Uterus (tissue), 4 donors: ENCODE results near the gene CD48. TPM values are rescaled to one million over a fixed set of nuclear protein-coding genes. Genes with fewer than 3 reads are reported as not detected.
"Not testable (repeated sequence)": the region's sequence is repeated elsewhere in the genome, so short reads cannot be mapped to it uniquely, and the experiment has no call there.

Experiments used
- DNase-seq, 2 donors: peaks; one replicate each; pipeline ENCODE4 v3.0.0-alpha.2; 2019 to 2020
- H3K27ac ChIP-seq, 2 donors: fragments of 200-600 bp; sonication (generic); 1 replicate in 1 of 2; 2 replicates in 1 of 2; pipeline ENCODE4 v1.5.1; 2016 to 2018
- H3K27me3 ChIP-seq, 2 donors: fragments of 200-600 bp; sonication (generic); one replicate each; pipeline ENCODE4 v1.5.1; 2018 to 2019; ENCODE audit warnings: control low read depth in 1 of 2
- H3K36me3 ChIP-seq, 2 donors: fragments of 200-600 bp; sonication (generic); one replicate each; pipeline ENCODE4 v1.5.1; 2019; ENCODE audit warnings: control low read depth in 1 of 2
- H3K4me1 ChIP-seq, 2 donors: fragments of 200-600 bp; sonication (generic); one replicate each; pipeline ENCODE4 v1.5.1; 2018 to 2019; ENCODE audit warnings: control low read depth in 1 of 2
- H3K4me3 ChIP-seq, 2 donors: fragments of 200-600 bp; sonication (generic); 1 replicate in 1 of 2; 2 replicates in 1 of 2; pipeline ENCODE4 v1.5.1; 2018 to 2019; ENCODE audit warnings: mild to moderate bottlenecking in 1 of 2
- H3K9me3 ChIP-seq, 2 donors: fragments of 200-600 bp; sonication (generic); one replicate each; pipeline ENCODE4 v1.5.1; 2019; ENCODE audit warnings: control low read depth in 1 of 2
- POLR2A ChIP-seq, 2 donors: fragments of 450-650 bp; IDR thresholded peaks; one replicate each; pipeline ENCODE4 v1.6.1; 2016; ENCODE audit warnings: antibody characterized with exemption in 2 of 2, mild to moderate bottlenecking in 1 of 2, moderate library complexity in 1 of 2
- intact Hi-C: fragments of 100-400 bp; cut with DNase I; formaldehyde crosslinking; loops from one replicate; pipeline ENCODE4 v1.15.1; 2023; ENCODE audit warnings: low total_unique reads
- total RNA-seq, 4 donors: library from RNA; depleted of rRNA in 3 of 4; stranded (reverse); fragments of >200 nt in 3 of 4; gene quantifications; one replicate each; pipeline versions ENCODE4 v1.1.0 to v1.2.4, GENCODE V29; 2014 to 2023
- TF ChIP-seq, protein P1 (sequence below), 4 experiments: fragments of 200-600 bp in 2 of 4; fragments of 450-650 bp in 2 of 4; sonication (generic) in 2 of 4; IDR thresholded peaks; one replicate each; pipeline ENCODE4 v1.5.1; 2016 to 2019; ENCODE audit warnings: antibody characterized with exemption in 4 of 4, mild to moderate bottlenecking in 2 of 4, moderate library complexity in 1 of 4
- donor health status: DM: yes; HTN: yes; CAD: no.

Gene CD48
- total RNA-seq, 4 donors from 2014 or later, result 0.51 to 10.0 (median 2.6) TPM

DNA sequence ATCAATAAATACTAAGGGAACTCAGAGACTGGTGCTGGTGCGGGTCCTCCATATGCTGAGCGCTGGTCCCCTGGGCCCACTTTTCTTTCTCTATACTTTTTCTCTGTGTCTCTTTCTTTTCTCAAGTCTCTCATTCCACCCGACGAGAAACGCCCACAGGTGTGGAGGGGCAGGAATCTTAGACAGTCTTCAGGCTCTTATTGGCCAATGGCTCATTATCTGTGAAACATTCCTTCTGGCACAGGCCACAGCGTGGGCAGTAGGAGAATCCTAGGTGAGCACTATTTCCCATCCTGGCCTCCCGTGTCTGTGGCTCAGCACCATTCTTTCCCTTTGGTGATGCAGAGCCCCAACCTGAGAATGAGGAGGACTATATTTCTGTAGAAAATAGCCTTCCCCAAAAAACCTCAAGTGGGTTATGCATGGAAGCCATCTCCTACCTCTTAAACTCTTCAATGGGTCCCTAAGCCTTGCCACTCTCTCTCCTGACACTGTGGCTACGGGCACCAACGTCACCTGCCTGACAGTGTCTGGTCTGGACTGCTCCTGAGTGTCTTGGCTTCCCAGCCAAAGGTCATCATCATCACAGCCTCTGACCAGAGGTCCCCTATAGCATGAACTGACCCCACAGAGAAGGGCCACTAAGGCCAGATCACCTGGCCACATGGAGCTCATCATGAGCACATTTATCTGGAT lies 58.5 kb downstream of the CD48 start:
- no peak overlapping the region for H3K4me3 ChIP-seq
- TF ChIP-seq, protein P1, sequence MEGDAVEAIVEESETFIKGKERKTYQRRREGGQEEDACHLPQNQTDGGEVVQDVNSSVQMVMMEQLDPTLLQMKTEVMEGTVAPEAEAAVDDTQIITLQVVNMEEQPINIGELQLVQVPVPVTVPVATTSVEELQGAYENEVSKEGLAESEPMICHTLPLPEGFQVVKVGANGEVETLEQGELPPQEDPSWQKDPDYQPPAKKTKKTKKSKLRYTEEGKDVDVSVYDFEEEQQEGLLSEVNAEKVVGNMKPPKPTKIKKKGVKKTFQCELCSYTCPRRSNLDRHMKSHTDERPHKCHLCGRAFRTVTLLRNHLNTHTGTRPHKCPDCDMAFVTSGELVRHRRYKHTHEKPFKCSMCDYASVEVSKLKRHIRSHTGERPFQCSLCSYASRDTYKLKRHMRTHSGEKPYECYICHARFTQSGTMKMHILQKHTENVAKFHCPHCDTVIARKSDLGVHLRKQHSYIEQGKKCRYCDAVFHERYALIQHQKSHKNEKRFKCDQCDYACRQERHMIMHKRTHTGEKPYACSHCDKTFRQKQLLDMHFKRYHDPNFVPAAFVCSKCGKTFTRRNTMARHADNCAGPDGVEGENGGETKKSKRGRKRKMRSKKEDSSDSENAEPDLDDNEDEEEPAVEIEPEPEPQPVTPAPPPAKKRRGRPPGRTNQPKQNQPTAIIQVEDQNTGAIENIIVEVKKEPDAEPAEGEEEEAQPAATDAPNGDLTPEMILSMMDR (IDR thresholded peaks at IDR 0.05), result no peak
- TF ChIP-seq POLR2A (IDR thresholded peaks at IDR 0.05), result no peak
- H3K27me3 ChIP-seq, result no peaks in the 10 kb centered on the region
- H3K27ac ChIP-seq, result no peak overlapping the region
- no peaks in the 10 kb centered on the region for H3K36me3 ChIP-seq
- no peaks in the 10 kb centered on the region for H3K4me1 ChIP-seq
- H3K9me3 ChIP-seq, result no peaks in the 10 kb centered on the region
- intact Hi-C loops, result no loop called here
- no peak for DNase-seq

DNA sequence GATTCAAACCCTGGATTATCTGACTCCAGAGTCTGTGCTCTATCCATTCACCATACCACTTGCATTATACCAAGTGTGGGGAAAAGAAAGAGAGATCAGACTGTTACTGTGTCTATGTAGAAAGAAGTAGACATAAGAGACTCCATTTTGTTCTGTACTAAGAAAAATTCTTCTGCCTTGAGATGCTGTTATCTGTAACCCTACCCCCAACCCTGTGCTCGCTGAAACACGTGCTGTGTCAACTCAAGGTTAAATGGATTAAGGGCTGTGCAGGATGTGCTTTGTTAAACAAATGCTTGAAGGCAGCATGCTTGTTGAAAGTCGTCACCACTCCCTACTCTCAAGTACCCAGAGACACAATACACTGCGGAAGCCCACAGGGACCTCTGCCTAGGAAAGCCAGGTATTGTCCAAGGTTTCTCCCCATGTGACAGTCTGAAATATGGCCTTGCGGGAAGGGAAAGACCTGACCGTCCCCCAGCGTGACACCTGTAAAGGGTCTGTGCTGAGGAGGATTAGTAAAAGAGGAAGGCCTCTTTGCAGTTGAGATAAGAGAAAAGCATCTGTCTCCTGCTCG lies 59.5 kb downstream of the CD48 start:
- H3K4me3 ChIP-seq, intact Hi-C loops, DNase-seq, H3K27me3 ChIP-seq, H3K9me3 ChIP-seq, H3K27ac ChIP-seq, H3K36me3 ChIP-seq, H3K4me1 ChIP-seq: not testable (repeated sequence)

DNA sequence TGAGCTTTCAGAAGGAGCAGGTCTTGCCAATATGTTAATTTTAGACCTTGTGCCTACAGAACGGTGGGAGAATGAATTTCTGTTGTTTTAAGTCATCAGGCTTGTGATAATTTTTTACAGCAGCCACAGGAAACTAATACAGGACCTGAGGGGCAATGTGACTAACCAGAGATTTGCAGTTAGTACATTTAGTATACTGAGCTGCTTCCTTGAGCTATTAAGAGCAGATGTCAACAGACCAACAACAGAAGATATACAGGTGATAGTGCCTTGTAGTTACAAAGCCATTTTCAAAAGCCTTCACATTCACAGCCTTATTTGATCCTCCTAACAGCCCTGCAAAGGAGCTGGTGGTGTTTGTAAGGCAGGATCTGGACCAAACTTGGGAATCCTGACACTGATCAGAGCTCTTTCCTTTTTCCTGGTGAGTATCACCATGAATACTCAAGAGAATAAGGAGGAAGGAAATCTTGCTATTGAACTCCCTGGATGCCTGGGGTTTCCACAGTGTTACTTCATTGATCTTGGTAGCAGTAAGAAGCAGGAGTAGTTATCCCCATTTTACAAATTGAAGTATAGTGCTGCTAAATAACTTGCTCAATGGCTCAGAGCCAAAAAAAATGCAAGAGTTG lies 60.1 kb downstream of the CD48 start:
- no peak overlapping the region for H3K27ac ChIP-seq
- no peaks in the 10 kb centered on the region for H3K36me3 ChIP-seq
- TF ChIP-seq POLR2A (IDR thresholded peaks at IDR 0.05), result no peak
- TF ChIP-seq, protein P1 (IDR thresholded peaks at IDR 0.05), result no peak
- H3K4me1 ChIP-seq, result no peaks in the 10 kb centered on the region
- no peak overlapping the region for H3K4me3 ChIP-seq
- no peak for DNase-seq
- intact Hi-C loops, result no loop called here
- H3K27me3 ChIP-seq, result no peaks in the 10 kb centered on the region
- no peaks in the 10 kb centered on the region for H3K9me3 ChIP-seq

DNA sequence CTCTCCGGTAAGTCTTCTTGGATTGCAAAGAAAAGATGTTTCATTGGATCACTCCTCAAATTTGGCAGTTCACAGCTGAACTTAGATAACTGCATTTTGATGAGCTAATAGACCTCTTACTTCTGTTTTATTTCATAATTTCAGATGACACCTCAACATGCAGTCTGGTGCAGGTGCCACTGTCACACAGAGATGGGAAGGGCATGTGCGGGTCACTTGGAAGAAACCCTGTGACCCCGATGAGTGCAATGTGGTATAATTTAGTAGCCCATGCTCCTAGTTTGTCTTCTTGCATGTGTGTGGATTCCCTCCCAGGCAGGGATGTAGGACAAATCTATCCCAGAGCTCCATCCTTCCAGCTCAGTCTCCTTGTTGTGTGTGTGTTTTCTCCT lies 64.3 kb downstream of the CD48 start:
- no peaks in the 10 kb centered on the region for H3K36me3 ChIP-seq
- H3K27ac ChIP-seq, result no peak overlapping the region
- no peaks in the 10 kb centered on the region for H3K4me1 ChIP-seq
- no peaks in the 10 kb centered on the region for H3K9me3 ChIP-seq
- intact Hi-C loops, result no loop called here
- TF ChIP-seq, protein P1 (IDR thresholded peaks at IDR 0.05), result no peak
- no peak for TF ChIP-seq POLR2A (IDR thresholded peaks at IDR 0.05)
- no peak overlapping the region for H3K4me3 ChIP-seq
- no peak for DNase-seq
- no peaks in the 10 kb centered on the region for H3K27me3 ChIP-seq

DNA sequence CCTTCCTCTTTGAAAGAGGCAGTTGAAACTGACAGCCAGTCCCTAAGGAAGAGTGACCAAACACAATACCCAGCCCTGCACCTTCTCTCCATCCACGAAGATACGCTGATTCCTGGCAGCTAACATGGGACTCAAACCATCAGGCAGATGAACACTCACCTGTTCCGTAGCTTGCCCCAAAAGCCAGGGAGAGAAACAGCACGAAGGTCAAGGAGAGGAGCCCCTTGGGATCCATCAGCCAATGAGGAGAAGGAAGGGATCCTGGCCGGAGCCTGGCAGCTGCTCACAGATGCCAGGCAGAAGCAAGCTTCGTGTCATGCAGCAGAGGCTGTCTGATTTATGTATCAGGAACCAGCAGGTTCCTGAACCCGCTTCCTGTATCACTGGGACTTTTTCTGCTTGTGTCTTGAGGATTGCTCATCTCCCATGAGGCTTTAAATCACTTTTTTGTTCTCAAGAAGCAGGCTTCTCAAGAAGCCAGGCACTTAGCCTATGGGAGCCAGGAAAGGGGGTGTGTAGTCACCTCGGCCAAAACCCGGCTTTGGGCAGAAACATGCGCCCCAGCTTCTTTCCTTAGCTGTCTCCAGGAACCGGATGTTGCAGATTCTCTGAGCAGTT lies 64.8 kb downstream of the CD48 start, which contains the start of gene SLAMF1:
Gene SLAMF1, minus strand, starts transcription at position 334 of the 618 bp plus-strand sequence. Its CDS starts 99 bp downstream, at position 235.
- no peak for DNase-seq
- no peaks in the 10 kb centered on the region for H3K36me3 ChIP-seq
- no peaks in the 10 kb centered on the region for H3K9me3 ChIP-seq
- no peaks in the 10 kb centered on the region for H3K27me3 ChIP-seq
- H3K4me3 ChIP-seq, result no peak within 1 kb of the TSS
- intact Hi-C loops, result no loop called here
- H3K4me1 ChIP-seq, result no peaks in the 10 kb centered on the region
- no peak within 1 kb of the TSS for H3K27ac ChIP-seq
- TF ChIP-seq POLR2A (IDR thresholded peaks at IDR 0.05), result no peak
- TF ChIP-seq, protein P1 (IDR thresholded peaks at IDR 0.05), result no peak
